ENCODE data around the gene ADAMTS12. TPM values are rescaled to one million over a fixed set of nuclear protein-coding genes. Genes with fewer than 3 reads are reported as not detected.

The ADAMTS12 gene
- total RNA-seq, 1 experiment from 2014 or later, result not detected

GRCh38 chr5:33538201-33538600 lies 353.6 kb downstream of the ADAMTS12 start:
- no peak for DNase-seq (ENCODE audit: unreplicated experiment)
- H3K27ac Mint-ChIP-seq (ENCODE audit: low read depth, unreplicated experiment), result no peak overlapping the region
- POLR2A ChIA-PET, result no interaction called here
- no peaks in the 10 kb centered on the region for H3K4me1 Mint-ChIP-seq (ENCODE audit: insufficient read depth, unreplicated experiment)
- peaks cover 14% of the 10 kb centered on the region for H3K9me3 Mint-ChIP-seq (ENCODE audit: unreplicated experiment)
- no peak overlapping the region for H3K4me3 Mint-ChIP-seq (ENCODE audit: unreplicated experiment)
- BruUV-seq (replicated peaks), result no TSS peak
- CTCF ChIA-PET, result no interaction called here
- H3K27me3 Mint-ChIP-seq (ENCODE audit: insufficient read depth, unreplicated experiment), result peaks cover 27% of the 10 kb centered on the region
- H3K36me3 Mint-ChIP-seq (ENCODE audit: insufficient read depth, unreplicated experiment), result peaks cover 5% of the 10 kb centered on the region
- intact Hi-C loops (cut with micrococcal nuclease), result no loop called here
- TF ChIP-seq CTCF (IDR thresholded peaks at IDR 0.05; ENCODE audit: unreplicated experiment), result no peak

GRCh38 chr5:33537240-33537639 lies 354.6 kb downstream of the ADAMTS12 start:
- BruUV-seq (replicated peaks), result no TSS peak
- H3K9me3 Mint-ChIP-seq (ENCODE audit: unreplicated experiment), result peaks cover 14% of the 10 kb centered on the region
- ChIA-PET POLR2A (no interaction called here), CTCF (interaction anchor here (0.6 to 0.7 kb wide), 2 partner anchors 55 to 418 kb away, joined by 3 to 4 read pairs; no protein-coding TSS in a partner anchor)
- H3K4me3 Mint-ChIP-seq (ENCODE audit: unreplicated experiment), result no peak overlapping the region
- no peak for DNase-seq (ENCODE audit: unreplicated experiment)
- intact Hi-C loops (cut with micrococcal nuclease), result no loop called here
- peaks cover 5% of the 10 kb centered on the region for H3K36me3 Mint-ChIP-seq (ENCODE audit: insufficient read depth, unreplicated experiment)
- peaks cover 18% of the 10 kb centered on the region for H3K27me3 Mint-ChIP-seq (ENCODE audit: insufficient read depth, unreplicated experiment)
- H3K4me1 Mint-ChIP-seq (ENCODE audit: insufficient read depth, unreplicated experiment), result no peaks in the 10 kb centered on the region
- no peak for TF ChIP-seq CTCF (IDR thresholded peaks at IDR 0.05; ENCODE audit: unreplicated experiment)
- no peak overlapping the region for H3K27ac Mint-ChIP-seq (ENCODE audit: low read depth, unreplicated experiment)

GRCh38 chr5:33536802-33537201 lies 355.0 kb downstream of the ADAMTS12 start:
- ChIA-PET POLR2A (no interaction called here), CTCF (interaction anchor here (0.6 to 1.1 kb wide), 3 partner anchors 10 to 469 kb away, joined by 3 read pairs; no protein-coding TSS in a partner anchor)
- Mint-ChIP-seq H3K9me3 (ENCODE audit: unreplicated experiment) (peaks cover 14% of the 10 kb centered on the region), H3K27me3 (ENCODE audit: insufficient read depth, unreplicated experiment) (peaks cover 13% of the 10 kb centered on the region), H3K4me1 (ENCODE audit: insufficient read depth, unreplicated experiment) (no peaks in the 10 kb centered on the region), H3K4me3 (ENCODE audit: unreplicated experiment) (no peak overlapping the region), H3K36me3 (ENCODE audit: insufficient read depth, unreplicated experiment) (peaks cover 5% of the 10 kb centered on the region), H3K27ac (ENCODE audit: low read depth, unreplicated experiment) (no peak overlapping the region)
- DNase-seq (ENCODE audit: unreplicated experiment), result no peak
- intact Hi-C loops (cut with micrococcal nuclease), result no loop called here
- no TSS peak for BruUV-seq (replicated peaks)
- TF ChIP-seq CTCF (IDR thresholded peaks at IDR 0.05; ENCODE audit: unreplicated experiment), result no peak

DNA sequence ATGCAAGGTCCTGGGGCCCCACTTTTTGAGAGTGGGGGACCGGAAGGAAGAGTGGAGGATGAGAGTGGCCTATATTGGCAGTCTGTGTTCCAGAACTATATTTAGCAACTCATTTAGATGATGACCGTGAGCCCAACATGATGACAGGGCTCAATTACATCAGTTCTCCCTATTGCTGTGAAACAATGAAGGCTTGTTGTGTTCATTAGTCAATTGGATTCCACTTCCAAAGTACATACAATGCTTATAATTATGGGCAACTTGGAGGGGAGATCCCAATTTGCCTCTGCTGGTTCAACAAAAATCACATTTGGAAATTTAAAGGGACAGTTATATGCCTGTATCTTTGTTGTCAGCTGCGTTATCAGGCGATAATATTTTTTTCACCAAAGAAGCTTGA lies 360.0 kb downstream of the ADAMTS12 start:
- no peak for TF ChIP-seq CTCF (IDR thresholded peaks at IDR 0.05; ENCODE audit: unreplicated experiment)
- Mint-ChIP-seq H3K27me3 (ENCODE audit: insufficient read depth, unreplicated experiment) (no peaks in the 10 kb centered on the region), H3K27ac (ENCODE audit: low read depth, unreplicated experiment) (no peak overlapping the region), H3K9me3 (ENCODE audit: unreplicated experiment) (peaks cover 7% of the 10 kb centered on the region), H3K4me1 (ENCODE audit: insufficient read depth, unreplicated experiment) (no peaks in the 10 kb centered on the region), H3K4me3 (ENCODE audit: unreplicated experiment) (no peak overlapping the region), H3K36me3 (ENCODE audit: insufficient read depth, unreplicated experiment) (no peaks in the 10 kb centered on the region)
- DNase-seq (ENCODE audit: unreplicated experiment), result no peak
- intact Hi-C loops (cut with micrococcal nuclease), result no loop called here
- no TSS peak for BruUV-seq (replicated peaks)
- POLR2A ChIA-PET, result interaction anchor here (1.0 kb wide), 1 partner anchor 32 kb away, joined by 3 read pairs; no protein-coding TSS in a partner anchor
- CTCF ChIA-PET, result no interaction called here
